Stimulated activated CD8-positive, alpha-beta memory T cell treated with anti-CD3 and anti-CD28 coated beads, Interleukin-4, amount 100 ng/mL, for 1 hour (primary cell): ENCODE measurements around the gene S100A11.

Experiments
- DNase-seq, 2 donors: peaks; one replicate each; pipeline ENCODE4 v3.0.0-alpha.2; 2020; ENCODE audit warnings: low read depth in 2 of 2, low spot score in 1 of 2

The S100A11 gene

GRCh38 chr1:152039886-152040285 lies 3.1 kb upstream of the S100A11 start:
- DNase-seq: no peak

GRCh38 chr1:152039461-152039860 lies 2.7 kb upstream of the S100A11 start:
- DNase-seq: no peak

GRCh38 chr1:152038871-152039270 lies 2.1 kb upstream of the S100A11 start:
- DNase-seq: no peak

GRCh38 chr1:152035539-152036266 lies 1.1 kb downstream of the S100A11 start:
- no peak for DNase-seq

GRCh38 chr1:152034654-152035538 lies 1.9 kb downstream of the S100A11 start:
- DNase-seq: peak; percentile 34 to 42

- DNase-seq: no peak
These were observed 2.5 kb downstream of the S100A11 start for GRCh38 chr1:152034324-152034653.

- DNase-seq: no peak
These were observed 6.9 kb downstream of the S100A11 start for GRCh38 chr1:152029929-152030211.

- no peak for DNase-seq
These were observed 7.5 kb downstream of the S100A11 start for GRCh38 chr1:152029144-152029928.

- no peak for DNase-seq
These were observed 9.9 kb downstream of the S100A11 start for GRCh38 chr1:152026895-152027294.

- no peak for DNase-seq
These were observed 12.6 kb downstream of the S100A11 start for GRCh38 chr1:152024223-152024622.

GRCh38 chr1:152023221-152023620 lies 13.6 kb downstream of the S100A11 start:
- DNase-seq: no peak

- no peak for DNase-seq
These were observed 14.3 kb downstream of the S100A11 start for GRCh38 chr1:152022474-152022873.

GRCh38 chr1:152021569-152021968 lies 15.2 kb downstream of the S100A11 start:
- DNase-seq: no peak

- DNase-seq: no peak
These were observed 16.0 kb downstream of the S100A11 start for GRCh38 chr1:152020849-152021248.

- DNase-seq: no peak
These were observed 18.3 kb downstream of the S100A11 start for GRCh38 chr1:152018537-152018936.

GRCh38 chr1:152015766-152016165 lies 21.0 kb downstream of the S100A11 start:
- DNase-seq: no peak

- DNase-seq: no peak
These were observed 21.9 kb downstream of the S100A11 start for GRCh38 chr1:152014943-152015342.

- DNase-seq: no peak
These were observed 23.1 kb downstream of the S100A11 start for GRCh38 chr1:152013664-152014237.

GRCh38 chr1:152009691-152010090 lies 27.1 kb downstream of the S100A11 start:
- DNase-seq: no peak

- DNase-seq: no peak
These were observed 29.8 kb downstream of the S100A11 start for GRCh38 chr1:152007047-152007446.

GRCh38 chr1:152005360-152005912 lies 31.4 kb downstream of the S100A11 start:
- no peak for DNase-seq
